ENCODE measurements around the gene PNLIPRP2. TPM values are rescaled to one million over a fixed set of nuclear protein-coding genes. Genes with fewer than 3 reads are reported as not detected.

Gene PNLIPRP2
- total RNA-seq, 3 donors from 2014 or later: 0.46 to 0.56 TPM; not detected in 1

GRCh38 chr10:116672891-116673290 lies 52.1 kb downstream of the PNLIPRP2 start:
- Mint-ChIP-seq H3K36me3 (ENCODE audit: insufficient read depth) (no peaks in the 10 kb centered on the region), H3K4me3 (no peak overlapping the region), H3K4me1 (ENCODE audit: low read depth) (no peaks in the 10 kb centered on the region), H3K9me3 (no peaks in the 10 kb centered on the region), H3K27me3 (ENCODE audit: low read depth) (peaks cover 8% of the 10 kb centered on the region)
- ATAC-seq (no peak), DNase-seq (no peak)

DNA sequence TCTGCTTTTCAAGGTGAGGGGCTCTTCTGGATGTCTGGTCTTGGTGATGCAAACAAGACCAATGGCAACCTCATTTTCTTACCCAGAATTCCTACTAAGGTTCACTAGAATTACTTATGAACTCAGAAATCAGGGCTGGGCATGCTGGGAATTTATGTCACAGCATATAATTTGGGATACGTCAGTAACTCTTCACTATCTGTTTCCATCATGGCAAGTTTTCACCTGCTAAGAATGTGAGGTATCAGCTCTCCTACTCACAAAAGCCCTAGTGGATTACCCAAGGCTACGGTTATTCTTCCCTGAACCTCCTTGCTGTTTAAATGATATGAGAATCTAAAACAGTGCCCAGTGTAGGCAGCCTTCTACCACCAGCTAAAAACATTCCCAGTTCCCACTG lies 53.1 kb downstream of the PNLIPRP2 start:
- no peaks in the 10 kb centered on the region for H3K4me1 Mint-ChIP-seq (ENCODE audit: low read depth)
- no peaks in the 10 kb centered on the region for H3K9me3 Mint-ChIP-seq
- no peak overlapping the region for H3K4me3 Mint-ChIP-seq
- DNase-seq: no peak
- H3K36me3 Mint-ChIP-seq (ENCODE audit: insufficient read depth): no peaks in the 10 kb centered on the region
- H3K27me3 Mint-ChIP-seq (ENCODE audit: low read depth): peaks cover 8% of the 10 kb centered on the region
- no peak for ATAC-seq

GRCh38 chr10:116674901-116675423 lies 54.2 kb downstream of the PNLIPRP2 start:
- no peaks in the 10 kb centered on the region for H3K36me3 Mint-ChIP-seq (ENCODE audit: insufficient read depth)
- H3K4me1 Mint-ChIP-seq (ENCODE audit: low read depth): no peaks in the 10 kb centered on the region
- peaks cover 8% of the 10 kb centered on the region for H3K27me3 Mint-ChIP-seq (ENCODE audit: low read depth)
- no peak overlapping the region for H3K4me3 Mint-ChIP-seq
- H3K9me3 Mint-ChIP-seq: no peaks in the 10 kb centered on the region
- no peak for DNase-seq
- ATAC-seq: no peak

DNA sequence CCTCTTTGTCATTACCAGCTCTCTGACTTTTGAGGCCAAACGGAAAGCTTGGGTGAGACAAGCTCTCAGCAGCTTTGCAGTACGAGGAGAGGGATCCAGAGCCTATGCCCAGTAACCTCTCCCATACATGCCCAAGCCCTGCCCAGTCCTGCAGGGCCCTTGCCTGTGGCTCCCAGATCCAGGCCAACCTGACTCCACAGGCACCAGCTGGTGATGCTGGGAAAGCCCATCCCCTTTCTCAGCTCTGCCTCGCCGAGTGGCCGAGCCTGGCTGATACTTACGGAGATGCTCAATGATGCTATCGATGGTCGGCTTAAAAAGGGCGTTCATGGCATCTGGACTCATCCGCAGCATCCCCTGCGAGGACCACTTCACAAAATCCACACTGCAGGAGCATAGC lies 55.4 kb downstream of the PNLIPRP2 start:
- no peak for ATAC-seq
- H3K4me3 Mint-ChIP-seq: no peak overlapping the region
- H3K4me1 Mint-ChIP-seq (ENCODE audit: low read depth): no peaks in the 10 kb centered on the region
- no peaks in the 10 kb centered on the region for H3K36me3 Mint-ChIP-seq (ENCODE audit: insufficient read depth)
- no peaks in the 10 kb centered on the region for H3K27me3 Mint-ChIP-seq (ENCODE audit: low read depth)
- DNase-seq: no peak
- no peaks in the 10 kb centered on the region for H3K9me3 Mint-ChIP-seq

DNA sequence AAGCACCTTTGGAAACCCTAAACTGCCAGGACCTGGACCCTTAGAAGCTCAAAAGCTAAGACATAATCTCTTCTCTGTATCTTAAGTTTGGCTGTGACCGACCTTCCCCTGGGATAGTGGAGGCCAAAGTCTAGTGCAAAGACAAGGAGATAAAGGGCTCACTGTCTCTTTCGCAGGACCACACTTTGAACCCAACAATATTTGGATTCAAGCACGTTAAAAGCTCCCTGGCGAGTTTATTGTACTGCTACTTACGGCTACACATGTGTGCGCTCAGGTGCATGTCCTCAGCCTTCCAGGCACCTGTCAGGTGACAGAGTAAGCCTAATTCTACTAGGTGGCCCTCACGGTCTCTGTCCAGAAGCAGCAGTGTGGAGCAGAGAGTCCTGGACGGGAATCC lies 55.9 kb downstream of the PNLIPRP2 start:
- no peaks in the 10 kb centered on the region for H3K27me3 Mint-ChIP-seq (ENCODE audit: low read depth)
- no peaks in the 10 kb centered on the region for H3K9me3 Mint-ChIP-seq
- H3K4me3 Mint-ChIP-seq: no peak overlapping the region
- H3K4me1 Mint-ChIP-seq (ENCODE audit: low read depth): no peaks in the 10 kb centered on the region
- ATAC-seq (no peak), DNase-seq (no peak)
- H3K36me3 Mint-ChIP-seq (ENCODE audit: insufficient read depth): no peaks in the 10 kb centered on the region

DNA sequence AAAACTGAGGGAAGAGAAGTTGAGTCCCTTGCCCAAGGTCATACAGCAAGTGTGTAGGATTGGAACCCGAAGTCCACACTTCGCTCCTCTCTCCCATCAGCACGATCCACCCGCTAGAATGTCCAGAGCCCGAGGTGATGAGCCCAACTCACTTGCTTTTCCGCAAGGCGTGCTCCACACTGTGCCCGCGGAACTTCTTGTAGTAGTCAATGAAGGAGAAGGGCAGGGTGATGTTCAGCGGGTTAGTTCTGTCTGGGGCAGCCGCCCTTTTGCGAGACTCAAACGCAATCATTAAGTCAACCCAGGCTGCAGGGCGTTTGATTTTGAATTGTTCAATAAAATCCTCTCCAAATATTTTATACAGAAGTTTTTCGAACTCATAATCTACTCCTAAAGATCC lies 58.6 kb downstream of the PNLIPRP2 start:
- H3K4me3 Mint-ChIP-seq: no peak overlapping the region
- H3K27me3 Mint-ChIP-seq (ENCODE audit: low read depth): peaks cover 1% of the 10 kb centered on the region
- no peaks in the 10 kb centered on the region for H3K4me1 Mint-ChIP-seq (ENCODE audit: low read depth)
- DNase-seq: no peak
- no peaks in the 10 kb centered on the region for H3K36me3 Mint-ChIP-seq (ENCODE audit: insufficient read depth)
- H3K9me3 Mint-ChIP-seq: no peaks in the 10 kb centered on the region
- ATAC-seq: no peak

DNA sequence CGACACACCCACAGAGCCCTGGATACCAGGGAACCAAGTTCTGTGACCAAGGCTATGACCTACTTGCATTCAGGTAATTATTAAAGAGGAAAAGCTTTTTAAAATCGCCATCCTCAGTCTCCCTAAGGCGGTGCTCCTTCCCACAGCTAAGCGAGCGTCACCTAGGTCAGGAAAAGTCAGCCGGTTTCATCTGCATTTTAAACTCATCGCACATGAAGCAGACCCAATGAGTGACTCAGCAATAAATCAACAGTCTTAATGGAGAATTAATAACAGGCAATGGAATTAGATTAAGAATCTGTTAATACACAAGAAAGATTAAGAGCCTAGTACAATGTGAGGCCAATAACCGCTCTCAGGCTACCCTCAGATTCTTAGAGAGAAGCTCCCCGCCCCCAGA lies 62.4 kb downstream of the PNLIPRP2 start:
- ATAC-seq: no peak
- H3K4me1 Mint-ChIP-seq (ENCODE audit: low read depth): no peaks in the 10 kb centered on the region
- H3K36me3 Mint-ChIP-seq (ENCODE audit: insufficient read depth): no peaks in the 10 kb centered on the region
- no peak overlapping the region for H3K4me3 Mint-ChIP-seq
- H3K9me3 Mint-ChIP-seq: no peaks in the 10 kb centered on the region
- H3K27me3 Mint-ChIP-seq (ENCODE audit: low read depth): peaks cover 8% of the 10 kb centered on the region
- no peak for DNase-seq

- no peaks in the 10 kb centered on the region for H3K4me1 Mint-ChIP-seq (ENCODE audit: low read depth)
- DNase-seq (no peak), ATAC-seq (no peak)
- no peak overlapping the region for H3K4me3 Mint-ChIP-seq
- H3K27me3 Mint-ChIP-seq (ENCODE audit: low read depth): peaks cover 10% of the 10 kb centered on the region
- no peaks in the 10 kb centered on the region for H3K9me3 Mint-ChIP-seq
- H3K36me3 Mint-ChIP-seq (ENCODE audit: insufficient read depth): no peaks in the 10 kb centered on the region
Measured at GRCh38 chr10:116683821-116684220, 63.1 kb downstream of the PNLIPRP2 start.

DNA sequence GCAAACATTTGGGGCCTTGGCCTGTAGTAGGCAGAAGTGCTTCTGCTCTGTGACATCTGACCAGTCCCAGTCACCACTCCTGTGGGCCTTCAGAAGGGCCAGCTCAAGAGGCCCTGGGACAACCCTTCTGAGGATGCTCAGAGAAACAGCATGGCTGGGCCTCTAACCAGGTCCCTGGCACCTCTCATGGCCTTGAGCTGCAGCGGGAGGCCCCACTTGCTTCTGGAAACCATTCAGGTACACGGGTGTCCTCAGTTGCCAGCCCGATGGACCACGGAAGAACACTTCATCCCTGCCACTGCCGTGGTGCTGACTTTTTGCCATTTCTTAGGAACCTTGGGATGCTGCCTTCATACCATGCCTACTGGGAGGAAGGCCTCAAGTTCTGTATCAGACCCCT lies 64.0 kb downstream of the PNLIPRP2 start:
- Mint-ChIP-seq H3K36me3 (ENCODE audit: insufficient read depth) (no peaks in the 10 kb centered on the region), H3K4me1 (ENCODE audit: low read depth) (no peaks in the 10 kb centered on the region), H3K4me3 (no peak overlapping the region), H3K9me3 (no peaks in the 10 kb centered on the region), H3K27me3 (ENCODE audit: low read depth) (peaks cover 10% of the 10 kb centered on the region)
- DNase-seq: no peak
- ATAC-seq: no peak

GRCh38 chr10:116685807-116686206 lies 65.1 kb downstream of the PNLIPRP2 start:
- Mint-ChIP-seq H3K4me3 (no peak overlapping the region), H3K27me3 (ENCODE audit: low read depth) (peaks cover 10% of the 10 kb centered on the region), H3K4me1 (ENCODE audit: low read depth) (no peaks in the 10 kb centered on the region), H3K9me3 (no peaks in the 10 kb centered on the region), H3K36me3 (ENCODE audit: insufficient read depth) (no peaks in the 10 kb centered on the region)
- ATAC-seq: no peak
- DNase-seq: no peak

- no peak for ATAC-seq
- Mint-ChIP-seq H3K4me3 (no peak overlapping the region), H3K36me3 (ENCODE audit: insufficient read depth) (no peaks in the 10 kb centered on the region), H3K9me3 (no peaks in the 10 kb centered on the region), H3K4me1 (ENCODE audit: low read depth) (no peaks in the 10 kb centered on the region), H3K27me3 (ENCODE audit: low read depth) (peaks cover 12% of the 10 kb centered on the region)
- no peak for DNase-seq
Measured at GRCh38 chr10:116686632-116687031, 65.9 kb downstream of the PNLIPRP2 start.

DNA sequence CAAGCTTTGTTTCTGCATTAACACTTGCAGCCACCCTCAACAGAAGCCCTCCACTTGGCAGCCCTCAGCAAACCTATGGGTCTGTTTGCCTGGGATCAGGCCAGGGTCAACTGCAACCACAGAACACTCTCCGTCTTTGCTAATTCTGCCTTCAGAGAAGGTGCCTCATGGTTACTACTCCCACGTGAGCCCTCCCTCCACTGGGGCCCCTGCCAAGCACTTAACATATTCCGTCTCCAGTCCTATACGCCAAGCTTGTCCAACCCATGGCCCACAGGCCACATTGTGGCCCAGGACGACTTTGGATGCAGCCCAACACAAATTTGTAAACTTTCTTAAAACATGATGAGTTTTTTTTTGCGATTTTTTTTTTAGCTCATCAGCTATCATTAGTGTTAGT lies 66.9 kb downstream of the PNLIPRP2 start:
- ATAC-seq (no peak), DNase-seq (no peak)
- Mint-ChIP-seq H3K27me3 (ENCODE audit: low read depth) (peaks cover 11% of the 10 kb centered on the region), H3K9me3 (no peaks in the 10 kb centered on the region), H3K36me3 (ENCODE audit: insufficient read depth) (no peaks in the 10 kb centered on the region), H3K4me1 (ENCODE audit: low read depth) (no peaks in the 10 kb centered on the region), H3K4me3 (no peak overlapping the region)

- no peak for DNase-seq
- Mint-ChIP-seq H3K4me3 (no peak overlapping the region), H3K27me3 (ENCODE audit: low read depth) (peaks cover 11% of the 10 kb centered on the region), H3K4me1 (ENCODE audit: low read depth) (no peaks in the 10 kb centered on the region), H3K36me3 (ENCODE audit: insufficient read depth) (no peaks in the 10 kb centered on the region), H3K9me3 (no peaks in the 10 kb centered on the region)
- ATAC-seq: no peak
Measured at GRCh38 chr10:116688241-116688711, 67.5 kb downstream of the PNLIPRP2 start.

DNA sequence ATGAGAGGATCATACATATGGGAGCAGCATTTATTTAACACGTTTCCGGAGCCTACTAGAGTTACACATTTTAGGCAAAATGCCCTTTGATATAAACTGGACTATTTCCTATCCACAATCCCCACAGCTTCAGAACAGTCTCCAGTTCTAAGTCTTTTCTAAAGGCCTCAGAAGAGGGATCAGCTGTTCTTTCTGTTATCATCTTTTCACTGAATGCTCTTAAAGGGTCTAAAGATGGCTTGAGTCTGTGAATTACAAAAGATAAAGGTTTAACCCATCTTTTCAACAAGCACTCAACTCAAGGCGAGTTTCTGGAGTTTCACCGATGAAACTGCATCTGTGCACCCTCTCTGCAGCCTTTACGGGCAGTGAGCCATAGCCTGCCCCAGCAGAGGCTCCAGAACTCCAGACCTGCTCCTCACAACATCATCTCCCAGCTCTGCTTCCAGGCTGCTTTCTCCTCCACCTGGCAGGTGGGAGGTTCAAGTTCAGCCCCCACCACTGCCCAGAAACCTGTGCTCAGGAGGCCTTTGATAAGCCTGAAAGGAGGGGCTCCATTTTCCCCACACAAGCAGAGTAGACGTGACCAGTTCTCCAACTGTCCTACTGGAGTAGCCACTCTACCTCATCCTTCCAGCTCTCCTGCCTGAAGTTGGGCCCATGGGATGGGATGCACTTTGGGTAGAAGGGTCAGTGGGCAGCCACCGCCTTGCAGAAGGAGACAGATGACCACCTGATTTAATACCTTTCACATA lies 68.2 kb downstream of the PNLIPRP2 start:
- Mint-ChIP-seq H3K9me3 (no peaks in the 10 kb centered on the region), H3K4me3 (no peak overlapping the region), H3K36me3 (ENCODE audit: insufficient read depth) (no peaks in the 10 kb centered on the region), H3K27me3 (ENCODE audit: low read depth) (peaks cover 11% of the 10 kb centered on the region), H3K4me1 (ENCODE audit: low read depth) (no peaks in the 10 kb centered on the region)
- ATAC-seq (no peak), DNase-seq (no peak)

DNA sequence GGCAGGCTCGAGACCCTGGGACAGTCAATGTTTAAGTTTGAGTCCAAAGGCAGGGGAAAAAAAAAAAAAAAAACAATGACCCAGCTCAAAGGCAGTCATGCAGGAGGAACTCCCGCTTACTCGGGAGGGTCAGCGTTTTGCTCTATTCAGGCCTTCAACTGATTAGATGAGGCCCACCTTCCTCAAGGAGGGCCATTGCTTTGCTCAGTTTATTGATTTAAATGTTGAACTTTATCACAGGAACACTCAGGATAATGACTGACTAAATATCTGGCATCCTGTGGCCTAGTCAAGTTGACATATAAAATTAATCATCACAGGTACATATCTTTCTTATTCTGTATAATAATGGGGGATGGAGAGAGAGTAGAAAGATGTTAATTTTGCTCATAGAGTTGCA lies 69.0 kb downstream of the PNLIPRP2 start:
- H3K27me3 Mint-ChIP-seq (ENCODE audit: low read depth): peaks cover 14% of the 10 kb centered on the region
- ATAC-seq (no peak), DNase-seq (no peak)
- no peaks in the 10 kb centered on the region for H3K9me3 Mint-ChIP-seq
- no peak overlapping the region for H3K4me3 Mint-ChIP-seq
- no peaks in the 10 kb centered on the region for H3K36me3 Mint-ChIP-seq (ENCODE audit: insufficient read depth)
- H3K4me1 Mint-ChIP-seq (ENCODE audit: low read depth): no peaks in the 10 kb centered on the region

Measured in activated T-cell treated with anti-CD3 and anti-CD28 coated beads, Interleukin-2, amount 50 U/mL, for 4 hours (primary cell).